HG03378 (cell line): ENCODE results near the gene PDE4A.
"Not testable (repeated sequence)": the region's sequence is repeated elsewhere in the genome, so short reads cannot be mapped to it uniquely, and the experiment has no call there.

ENCODE experiments used
- ATAC-seq: cut with Tn5 transposase; IDR thresholded peaks from one replicate; pipeline ENCODE4 v1.9.1; 2021; ENCODE audit warnings: mild to moderate bottlenecking, moderate library complexity; ENCODE audit not compliant: unreplicated experiment

Gene PDE4A

DNA sequence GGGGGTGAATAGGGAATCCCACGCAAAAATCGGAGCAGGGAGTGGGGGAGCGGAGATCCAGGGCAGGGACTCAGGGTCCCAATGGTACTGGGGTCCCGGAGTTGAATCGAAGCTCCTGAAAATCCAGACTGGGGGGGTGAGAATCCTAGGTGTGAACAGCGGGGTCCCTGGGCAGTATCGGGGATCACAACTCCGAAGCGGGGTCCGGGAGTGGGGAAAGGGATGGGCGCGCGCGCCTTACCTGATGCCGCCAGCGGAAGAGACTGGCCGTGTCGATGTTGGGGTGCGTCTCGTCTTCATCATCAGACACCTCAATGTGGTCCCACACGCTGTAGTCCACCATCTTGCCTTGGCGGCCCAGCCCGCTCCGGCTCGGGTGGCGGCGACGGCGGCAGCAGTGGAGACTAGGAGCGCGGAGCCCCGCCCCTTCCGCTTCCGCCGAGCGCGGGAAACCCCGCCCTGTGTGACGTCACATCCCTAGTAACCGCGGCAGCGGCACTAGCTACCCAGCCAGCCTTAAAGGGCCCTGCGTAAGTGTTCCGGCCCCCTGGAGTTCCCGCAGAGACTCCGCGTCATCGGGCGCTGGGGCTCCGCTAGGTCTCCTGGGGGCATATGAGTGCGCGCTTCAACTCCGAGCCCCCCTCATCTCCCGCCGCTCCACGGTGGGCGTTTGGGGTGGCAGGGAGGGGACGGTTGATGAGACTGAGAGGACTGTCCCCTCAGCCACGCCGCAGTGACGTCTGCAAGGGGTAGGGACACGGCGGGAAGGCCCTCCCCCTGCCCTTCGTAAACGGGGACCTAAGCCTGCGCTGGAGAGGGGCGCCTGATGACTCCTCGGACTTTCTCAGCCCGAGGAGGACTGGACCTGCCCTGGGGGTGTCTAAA is 17.0 kb upstream of the PDE4A start, which contains the start of gene CDC37:
Gene CDC37 (minus strand): TSS at position 406 of the 885 bp plus-strand sequence. CDS start 63 bp downstream, at position 343.
- peak; percentile 73 for ATAC-seq

DNA sequence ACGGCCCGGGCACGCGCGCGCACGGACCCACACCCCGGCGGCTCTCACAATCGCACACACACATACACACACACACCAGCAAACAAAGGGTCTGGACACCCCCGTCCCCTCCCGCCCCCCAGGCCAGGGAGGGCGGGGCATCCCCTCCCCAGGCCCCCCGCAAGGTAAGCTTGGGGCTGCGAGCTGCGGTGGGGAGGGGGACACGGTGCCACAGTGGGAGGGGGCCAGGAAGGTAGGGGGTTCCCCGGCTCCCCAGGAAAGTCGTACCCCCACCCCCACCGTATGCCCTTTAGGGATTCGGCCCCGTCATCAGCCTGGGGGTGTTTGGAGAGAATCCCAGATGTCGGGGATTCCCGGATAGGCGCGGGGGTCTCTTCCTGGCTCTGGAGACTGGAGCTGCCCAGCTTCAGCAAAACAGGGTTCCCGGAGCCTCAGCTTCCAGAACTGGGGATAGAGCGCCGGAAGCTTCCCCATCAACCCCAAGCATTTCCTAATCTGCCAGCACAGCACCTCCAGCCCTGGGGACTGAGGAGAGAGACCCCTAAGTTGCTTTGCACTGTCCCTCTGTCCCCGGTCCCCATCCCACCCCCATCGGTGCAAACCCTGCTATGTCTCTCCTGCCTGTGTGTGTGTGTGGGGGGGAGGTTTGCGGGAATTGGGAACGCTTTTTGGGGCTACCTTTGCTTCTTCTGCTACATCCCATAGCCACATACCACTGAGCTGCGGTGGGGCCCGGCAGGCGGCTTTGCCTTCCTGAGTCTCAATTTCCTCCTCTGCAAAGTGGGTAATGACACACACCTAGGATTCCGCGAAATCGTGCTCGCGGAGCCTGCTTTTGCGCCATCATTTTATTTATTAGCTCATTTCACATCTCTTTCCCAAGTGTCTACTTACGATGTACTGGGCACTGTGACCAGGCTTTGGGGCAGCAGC is 15.2 kb upstream of the PDE4A start:
- ATAC-seq = no peak

DNA sequence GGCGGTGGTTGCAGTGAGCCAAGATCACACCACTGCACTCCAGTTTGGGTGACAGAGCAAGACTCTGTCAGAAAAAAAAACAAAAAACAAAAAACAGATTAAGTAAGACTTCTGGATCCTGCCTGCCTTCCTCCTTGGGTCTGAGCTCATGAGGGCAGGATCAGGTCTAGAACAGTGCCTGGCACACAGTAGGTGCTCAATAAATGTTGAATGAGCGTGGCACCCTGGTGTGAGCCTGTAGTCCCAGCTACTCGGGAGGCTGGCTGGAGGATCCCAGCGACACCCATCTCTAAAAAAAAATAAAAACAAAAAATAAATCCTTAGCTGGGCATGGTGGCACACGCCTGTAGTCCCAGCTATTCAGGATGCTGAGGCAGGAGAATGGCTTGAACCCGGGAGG is 14.1 kb upstream of the PDE4A start:
- ATAC-seq = no peak

DNA sequence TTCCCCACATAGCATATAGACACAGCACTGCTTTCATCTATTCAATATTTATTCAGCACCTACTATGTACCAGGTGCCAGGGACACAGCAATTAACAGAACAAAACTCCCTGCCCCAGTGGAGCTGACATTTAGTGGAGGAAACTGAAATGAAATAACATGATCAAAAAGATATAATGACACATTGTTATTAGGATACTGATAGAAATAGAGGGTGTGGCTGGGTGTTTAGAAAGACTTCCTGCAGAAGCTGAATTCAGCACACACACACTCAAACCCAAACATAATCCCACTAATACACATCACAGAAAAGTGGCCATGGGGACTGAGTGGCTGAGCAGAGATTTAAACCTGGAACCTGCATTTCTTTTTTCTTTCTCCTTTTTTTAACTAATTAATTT is 13.2 kb upstream of the PDE4A start:
- ATAC-seq = no peak

DNA sequence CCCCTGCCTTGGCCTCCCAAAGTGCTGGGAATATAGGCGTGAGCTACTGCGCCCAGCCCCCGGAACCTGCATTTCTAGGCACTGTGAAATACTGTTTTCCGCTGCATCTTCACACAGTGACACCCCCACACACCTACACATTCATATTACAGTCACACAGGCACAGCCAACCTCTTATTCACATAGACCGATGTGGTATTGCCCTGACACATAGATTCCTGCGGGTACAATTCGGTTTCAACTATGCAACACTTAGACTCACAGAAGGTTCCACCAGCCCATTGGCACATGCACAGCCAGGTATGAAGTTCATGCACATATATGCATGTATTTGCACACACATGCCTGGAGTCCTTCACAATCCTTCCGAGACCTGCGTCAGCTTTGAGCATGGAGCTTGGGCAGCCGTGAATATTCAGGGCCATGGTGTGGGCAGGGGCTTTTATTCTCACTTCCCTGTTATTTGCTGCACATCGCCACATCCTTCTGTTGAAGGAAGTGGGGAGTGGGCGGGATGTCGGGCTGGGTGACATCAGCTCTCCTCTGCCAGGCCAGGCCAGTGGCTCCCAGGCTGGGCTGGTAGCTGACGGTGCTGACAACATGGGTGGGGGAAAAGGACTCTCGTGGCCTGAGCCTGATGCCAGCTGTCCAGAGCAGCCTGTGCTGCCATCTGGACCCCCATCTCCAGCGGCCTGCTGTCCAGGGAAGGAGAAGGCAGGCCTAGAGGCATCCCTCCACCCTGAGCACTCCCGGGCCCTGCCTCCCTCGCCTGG is 11.6 kb upstream of the PDE4A start:
- no peak for ATAC-seq

DNA sequence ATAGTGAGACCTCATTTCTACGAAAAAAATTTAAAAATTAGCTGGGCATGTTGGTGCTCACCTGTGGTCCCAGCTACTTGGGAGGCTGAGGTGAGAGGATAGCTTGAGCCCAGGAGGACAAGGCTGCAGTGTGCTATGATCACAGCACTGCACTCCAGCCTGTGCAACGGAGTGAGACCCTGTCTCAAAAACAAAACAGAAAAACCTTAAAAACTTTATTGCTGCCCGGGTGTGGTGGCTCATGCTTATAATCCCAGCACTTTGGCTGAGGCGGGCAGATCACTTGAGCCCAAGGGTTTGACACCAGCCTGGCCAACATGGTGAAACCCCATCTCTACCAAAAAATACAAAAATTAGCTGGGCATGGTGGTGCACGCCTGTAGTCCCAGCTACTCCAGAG is 9.1 kb upstream of the PDE4A start:
- ATAC-seq = not testable (repeated sequence)

DNA sequence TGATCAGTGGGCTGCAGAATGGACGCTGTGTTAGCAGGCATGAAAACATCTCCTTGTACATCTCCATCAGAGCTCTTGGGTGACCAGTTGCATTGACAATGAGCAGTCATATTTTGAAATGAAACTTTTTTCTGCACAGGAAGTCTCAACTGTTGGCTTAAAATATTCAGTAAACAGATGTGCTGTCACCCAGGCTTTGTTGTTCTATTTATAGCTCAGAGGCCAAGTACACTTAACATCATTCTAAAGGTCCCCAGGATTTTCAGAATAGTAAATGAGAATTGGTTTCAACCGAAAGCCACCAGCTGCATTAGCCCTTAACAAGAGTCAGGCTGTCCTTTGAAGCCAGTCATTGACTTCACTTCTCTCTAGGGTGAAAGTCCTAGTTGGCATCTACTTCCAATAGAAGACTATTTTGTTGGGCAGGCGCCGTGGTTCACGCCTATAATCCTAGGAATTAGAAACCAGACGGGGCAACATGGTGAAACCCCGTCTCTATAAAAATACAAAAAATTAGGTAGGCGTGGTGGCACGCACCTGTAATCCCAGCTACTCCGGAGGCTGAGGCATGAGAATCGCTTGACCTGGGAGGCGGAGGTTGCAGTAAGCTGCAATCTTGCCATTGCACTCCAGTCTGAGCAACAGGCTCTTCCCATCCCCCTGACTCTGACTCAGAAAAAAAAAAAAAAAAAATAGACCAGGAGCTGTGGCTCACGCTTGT is 7.9 kb upstream of the PDE4A start:
- peak; percentile 56 for ATAC-seq

DNA sequence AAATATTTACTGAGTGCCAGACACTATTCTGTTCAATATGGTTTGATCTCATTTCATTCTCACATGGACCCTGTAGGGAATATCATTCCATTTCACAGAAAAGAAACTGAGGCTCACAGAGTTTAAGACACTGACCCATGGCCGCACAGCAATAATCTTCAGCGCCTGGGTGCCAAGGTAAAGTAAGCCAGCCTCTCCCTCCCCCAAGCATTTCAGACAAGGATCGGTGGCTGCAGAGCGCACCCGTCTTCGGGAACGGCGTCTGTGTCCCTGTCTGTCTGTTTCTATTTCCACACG is 4.3 kb upstream of the PDE4A start:
- ATAC-seq = no peak

DNA sequence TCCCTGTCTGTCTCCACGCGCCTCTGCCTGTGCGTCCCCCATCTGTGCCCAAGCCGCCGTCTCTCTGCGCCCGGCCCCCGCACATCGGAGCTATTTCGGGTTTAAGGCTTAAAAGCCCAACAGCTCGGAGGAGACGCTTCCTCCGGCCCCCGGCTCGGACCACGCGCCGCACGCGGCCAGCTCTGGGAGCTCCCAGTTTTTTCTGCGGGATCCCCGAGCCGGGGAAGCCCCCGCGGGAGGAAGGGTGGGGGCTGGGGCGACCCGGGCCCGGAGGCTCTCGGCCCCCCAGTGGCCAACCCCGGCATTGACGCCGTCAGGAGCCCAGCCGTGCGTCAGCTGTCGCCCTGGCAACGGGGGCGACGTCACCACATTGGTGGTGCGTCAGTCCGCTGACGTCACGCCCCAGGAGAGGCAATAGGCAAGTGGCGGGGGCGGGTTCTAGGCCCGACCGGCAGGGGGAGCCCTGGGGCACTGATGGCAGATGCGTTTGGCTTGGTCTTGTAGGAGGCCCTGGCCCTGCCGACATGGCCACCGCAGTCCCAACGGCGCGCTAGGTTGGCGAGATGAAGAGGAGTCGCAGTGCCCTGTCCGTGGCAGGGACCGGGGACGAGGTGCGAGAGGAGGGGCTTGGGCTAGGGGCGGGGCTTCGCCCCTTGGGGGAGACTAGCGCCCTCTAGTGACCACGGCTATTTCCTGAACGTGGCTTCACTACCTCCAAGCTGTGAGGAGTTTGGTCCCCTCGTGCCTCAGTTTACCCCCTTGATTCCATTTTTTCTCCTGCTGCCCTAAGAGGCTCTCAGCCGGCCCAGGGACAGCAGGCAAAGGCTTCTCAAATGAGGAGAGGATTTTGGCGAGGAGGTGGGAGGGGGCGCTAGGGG is 3.7 kb upstream of the PDE4A start:
- peak; percentile 39 for ATAC-seq

DNA sequence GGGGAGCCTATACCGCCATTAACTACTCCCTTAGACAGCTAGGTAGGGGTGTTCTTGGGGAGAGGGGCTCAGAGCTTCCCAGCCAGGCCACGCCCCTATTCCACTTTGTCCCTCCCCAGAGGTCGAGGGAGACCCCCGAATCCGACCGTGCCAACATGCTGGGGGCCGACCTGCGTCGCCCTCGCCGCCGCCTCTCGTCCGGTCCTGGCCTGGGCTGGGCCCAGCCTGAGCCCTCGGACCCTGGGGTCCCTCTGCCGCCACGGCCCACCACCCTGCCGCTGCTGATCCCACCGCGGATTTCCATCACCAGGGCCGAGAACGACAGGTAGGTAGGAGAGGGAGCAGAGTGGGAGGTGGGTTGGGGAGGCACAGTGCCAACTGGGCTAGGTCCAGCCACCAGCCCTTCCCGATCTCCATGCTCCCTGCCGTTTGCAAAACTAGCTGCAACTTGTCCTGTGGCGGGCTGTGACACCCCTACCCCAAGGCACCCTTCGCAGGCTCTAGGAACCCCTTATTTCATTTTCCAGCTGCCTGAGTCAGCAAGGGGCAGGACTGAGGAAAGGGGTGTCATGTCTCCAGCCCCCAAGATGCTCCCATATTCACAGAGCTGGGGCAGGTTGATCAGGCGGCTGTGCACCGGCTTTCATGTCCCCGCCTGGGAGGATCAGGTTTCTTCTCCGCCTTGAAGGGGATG is 2.6 kb upstream of the PDE4A start:
- no peak for ATAC-seq

DNA sequence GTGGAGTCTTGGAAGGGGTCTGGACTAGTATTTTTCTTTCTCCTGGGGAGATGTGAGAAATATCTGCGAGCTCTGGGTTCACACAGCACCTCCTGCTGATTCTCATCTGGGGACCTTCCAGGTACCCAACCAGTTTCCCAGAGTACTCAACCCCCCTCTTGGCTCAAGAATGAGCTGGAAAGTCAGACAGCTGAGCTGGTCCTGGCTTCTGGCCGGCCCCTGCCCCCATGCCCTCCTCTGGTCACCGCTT is 2.2 kb upstream of the PDE4A start:
- ATAC-seq = no peak

DNA sequence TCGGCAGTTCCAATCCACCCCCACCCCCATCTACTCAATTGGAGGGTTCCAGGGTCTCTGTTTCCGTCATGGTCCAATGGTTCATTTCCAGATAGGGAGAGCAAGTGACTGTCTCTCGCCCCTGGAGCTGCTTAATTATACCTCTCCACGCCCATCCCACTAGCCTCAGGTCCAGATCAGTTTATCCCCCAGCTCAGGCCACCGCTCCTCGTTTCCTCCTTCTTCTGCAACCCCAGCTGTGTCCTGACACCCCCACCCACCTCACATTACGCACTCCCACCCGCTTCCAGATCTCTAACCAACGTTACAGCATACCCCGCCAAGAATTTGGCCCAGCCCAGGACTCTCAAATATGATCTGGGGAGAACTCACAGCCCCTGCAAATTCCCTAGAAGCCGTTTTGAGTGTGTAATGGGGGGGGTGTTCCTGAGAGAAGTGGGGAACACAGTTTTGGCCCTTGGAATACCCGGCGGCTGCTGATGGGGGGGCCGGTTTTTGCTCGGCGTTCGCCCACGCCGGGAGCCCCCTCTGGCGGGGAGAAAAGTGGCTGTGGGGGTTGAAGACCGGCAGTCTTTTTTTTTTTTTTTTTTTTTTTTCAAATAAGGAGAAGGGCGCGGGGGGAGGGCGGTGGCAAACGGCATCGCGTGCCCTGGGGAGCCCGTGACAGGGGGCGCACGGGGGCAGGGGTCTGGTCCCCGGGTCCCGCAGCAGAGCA is 1.7 kb upstream of the PDE4A start:
- ATAC-seq = no peak

DNA sequence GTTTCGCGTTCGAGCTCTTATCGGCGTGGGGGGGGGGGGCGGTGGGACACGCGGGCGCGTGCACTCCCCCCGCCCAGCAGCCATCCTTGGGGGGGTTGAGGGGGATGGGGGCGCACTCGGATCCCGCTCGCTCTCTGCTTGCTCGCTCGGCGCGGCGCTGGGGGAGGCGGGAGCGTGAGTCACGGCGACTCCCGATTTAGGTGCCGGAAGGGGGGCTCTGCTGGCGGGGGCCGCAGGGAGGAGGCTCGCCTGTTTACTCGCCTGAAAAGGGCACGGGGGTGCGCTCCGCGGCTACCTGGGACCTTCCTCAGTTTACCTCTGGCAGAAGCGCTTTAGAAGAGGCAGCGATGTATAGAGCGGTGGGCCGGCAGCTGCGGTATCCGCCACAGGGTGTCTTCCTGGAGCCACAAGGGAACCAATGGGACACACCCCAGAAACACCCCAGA is 1.1 kb upstream of the PDE4A start:
- ATAC-seq = no peak

DNA sequence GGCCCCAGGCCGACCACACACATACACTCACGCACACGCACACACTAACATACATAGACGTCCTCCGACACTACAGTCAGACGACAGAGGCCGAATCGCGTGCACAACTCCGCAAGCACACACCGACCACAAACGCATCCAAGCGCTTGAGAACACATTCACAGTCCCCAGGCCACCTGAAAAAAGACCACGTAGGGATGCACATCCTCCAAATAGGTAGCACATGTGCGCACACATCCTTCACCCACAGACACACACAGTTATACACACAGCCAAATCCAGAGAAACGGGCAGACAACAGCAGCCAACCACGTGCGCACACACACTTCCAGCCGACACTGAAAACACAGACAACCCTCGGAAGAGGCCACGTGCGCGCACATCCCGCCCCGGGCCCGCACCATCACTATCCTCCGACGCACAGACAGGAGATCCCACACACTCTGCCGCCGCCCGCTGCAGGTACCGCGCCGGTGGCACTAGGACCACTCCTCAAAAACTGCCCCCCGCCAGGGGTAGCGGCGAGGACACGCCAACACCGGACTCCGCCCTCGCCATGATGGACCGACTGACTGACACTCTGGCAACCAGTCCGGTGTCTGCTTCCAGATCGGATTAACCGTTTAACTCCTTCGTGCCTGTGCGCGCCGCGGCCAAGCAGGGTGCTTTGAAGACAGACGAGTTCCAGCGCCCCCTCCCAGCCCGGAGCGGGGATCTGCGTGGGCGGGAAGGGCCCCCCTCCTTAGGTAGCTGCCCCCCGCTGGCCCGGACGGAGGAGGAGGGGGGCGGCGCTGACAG is 493 bp upstream of the PDE4A start:
- ATAC-seq = no peak

DNA sequence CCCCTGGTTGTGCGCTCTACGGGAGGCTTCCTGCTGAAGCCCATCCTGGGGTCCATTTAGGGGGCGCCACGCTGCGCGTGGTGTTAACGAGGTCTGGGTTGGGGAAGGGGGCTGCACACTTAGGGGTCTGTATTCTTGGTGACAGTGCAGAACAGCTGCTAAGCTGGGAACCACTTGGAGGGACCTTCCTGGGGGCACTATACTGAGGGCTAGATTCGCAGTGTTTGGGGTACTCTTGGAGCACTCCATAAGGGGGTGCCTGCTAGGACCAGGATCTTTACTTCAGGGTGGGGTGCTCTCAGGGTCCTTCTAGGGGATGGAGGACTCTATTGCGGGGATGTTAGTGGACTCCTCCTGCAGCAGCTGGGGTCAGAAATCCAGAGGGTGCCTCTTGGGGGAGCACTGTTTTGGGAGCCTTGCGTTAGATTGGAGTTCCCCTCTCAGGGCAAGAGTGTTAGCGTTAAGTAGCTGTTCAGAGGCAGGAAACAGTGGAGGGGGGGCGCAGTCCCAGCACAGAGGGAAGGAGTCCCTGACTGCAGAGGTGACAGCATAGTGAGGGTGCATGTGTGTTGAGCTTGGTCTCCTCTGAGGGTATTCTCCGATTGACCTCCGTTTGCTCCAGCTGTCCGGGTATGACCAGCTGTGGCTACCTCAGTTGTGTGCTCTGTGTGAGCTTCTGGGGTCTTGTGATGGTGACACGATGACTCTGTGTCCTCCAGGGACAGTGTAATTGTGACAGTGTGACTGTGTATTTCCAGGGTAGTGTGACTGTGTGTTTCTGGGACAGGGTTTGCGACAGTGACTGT is 1.1 kb downstream of the PDE4A start:
- no peak for ATAC-seq

DNA sequence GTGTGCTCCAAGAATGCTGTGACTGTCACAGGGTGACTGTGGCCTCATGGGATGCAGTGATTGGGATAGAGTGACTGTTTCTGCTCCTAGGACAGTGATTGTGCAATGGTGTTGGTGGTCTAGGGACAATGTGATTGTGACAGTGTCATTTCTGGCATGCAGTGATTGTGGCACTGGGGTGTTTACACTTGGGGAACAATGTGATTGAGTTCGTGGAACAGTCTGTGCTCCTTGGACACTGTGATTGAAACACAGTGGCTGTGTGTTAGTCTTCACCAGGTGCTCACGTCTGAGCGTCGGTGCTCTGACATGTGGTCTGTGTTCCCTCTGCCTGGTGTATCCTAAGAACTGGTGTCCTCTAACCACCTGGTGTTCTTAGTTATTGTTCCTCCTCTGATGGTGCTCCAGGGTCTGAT is 1.7 kb downstream of the PDE4A start:
- no peak for ATAC-seq

DNA sequence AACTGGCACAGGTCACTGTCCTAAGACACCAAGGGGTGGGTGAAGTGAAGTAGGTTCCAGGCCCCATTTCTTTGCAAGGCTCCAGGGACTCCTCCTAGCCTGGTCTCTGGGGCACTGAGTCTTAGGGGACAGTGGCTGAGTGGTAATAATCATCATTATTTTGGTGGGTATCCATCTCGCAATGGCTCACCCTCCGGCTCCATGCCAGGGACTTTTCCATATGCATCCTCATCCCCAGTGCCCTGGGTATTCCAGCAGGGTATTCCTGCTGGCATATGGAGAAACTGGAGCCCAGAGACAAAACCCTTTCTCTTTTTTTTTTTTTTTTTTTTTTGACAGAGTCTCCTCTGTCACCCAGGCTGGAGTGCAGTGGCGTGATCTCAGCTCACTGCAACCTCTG is 2.5 kb downstream of the PDE4A start:
- no peak for ATAC-seq
